GM18867 (cell line): ENCODE results near the gene TUBE1.
"Not testable (repeated sequence)": the region's sequence is repeated elsewhere in the genome, so short reads cannot be mapped to it uniquely, and the experiment has no call there.

Source experiments
- ATAC-seq: cut with Tn5 transposase; IDR thresholded peaks from one replicate; pipeline ENCODE4 v1.9.1; 2021; ENCODE audit warnings: mild to moderate bottlenecking, moderate library complexity; ENCODE audit not compliant: unreplicated experiment

Gene TUBE1

GRCh38 chr6:112065426-112065986 is 21.8 kb downstream of the TUBE1 start:
- ATAC-seq, result no peak

- ATAC-seq, result no peak
Measured at GRCh38 chr6:112062966-112063365, 24.3 kb downstream of the TUBE1 start.

GRCh38 chr6:112061605-112062004 is 25.7 kb downstream of the TUBE1 start:
- no peak for ATAC-seq

- no peak for ATAC-seq
Measured at GRCh38 chr6:112058243-112059032, 28.8 kb downstream of the TUBE1 start.

- ATAC-seq, result no peak
Measured at GRCh38 chr6:112054555-112055190, 32.6 kb downstream of the TUBE1 start.

GRCh38 chr6:112054001-112054400 is 33.3 kb downstream of the TUBE1 start, which contains the start of gene CCN6:
TSS of gene CCN6 (plus strand) at chr6:112054104. CDS start at chr6:112054358, 254 bp downstream.
- no peak for ATAC-seq

GRCh38 chr6:112051251-112051740 is 36.0 kb downstream of the TUBE1 start:
- ATAC-seq, result not testable (repeated sequence)

- no peak for ATAC-seq
Measured at GRCh38 chr6:112050429-112050828, 36.9 kb downstream of the TUBE1 start.

- ATAC-seq, result no peak
Measured at GRCh38 chr6:112049996-112050395, 37.3 kb downstream of the TUBE1 start.

- no peak for ATAC-seq
Measured at GRCh38 chr6:112049026-112049799, 38.1 kb downstream of the TUBE1 start.

GRCh38 chr6:112047523-112047922 is 39.8 kb downstream of the TUBE1 start:
- ATAC-seq, result not testable (repeated sequence)

GRCh38 chr6:112044856-112045255 is 42.4 kb downstream of the TUBE1 start:
- ATAC-seq, result no peak

- ATAC-seq, result no peak
Measured at GRCh38 chr6:112044196-112044595, 43.1 kb downstream of the TUBE1 start.

- ATAC-seq, result peak; percentile 90
Measured at GRCh38 chr6:112043032-112044007, 44.0 kb downstream of the TUBE1 start.

- no peak for ATAC-seq
Measured at GRCh38 chr6:112041535-112041934, 45.7 kb downstream of the TUBE1 start.

- no peak for ATAC-seq
Measured at GRCh38 chr6:112040956-112041355, 46.3 kb downstream of the TUBE1 start.

GRCh38 chr6:112039431-112039770 is 47.9 kb downstream of the TUBE1 start:
- ATAC-seq, result no peak

GRCh38 chr6:112038756-112039430 is 48.4 kb downstream of the TUBE1 start:
- ATAC-seq, result no peak

GRCh38 chr6:112038268-112038667 is 49.0 kb downstream of the TUBE1 start:
- ATAC-seq, result no peak
